GM10266 (cell line): ENCODE data around the gene RAD23B.
"Not testable (repeated sequence)": the region's sequence is repeated elsewhere in the genome, so short reads cannot be mapped to it uniquely, and the experiment has no call there.

Experiments used
- DNase-seq: peaks from one replicate; pipeline ENCODE4 v3.0.0; 2012; ENCODE audit errors: extremely low spot score
- TF ChIP-seq, protein P1 (sequence below): IDR thresholded peaks from 2 replicates; pipeline ENCODE4 v1.5.1; 2012; ENCODE audit warnings: mild to moderate bottlenecking, low read depth; ENCODE audit not compliant: control insufficient read depth, insufficient read depth; ENCODE audit errors: missing control alignments

The RAD23B gene

DNA sequence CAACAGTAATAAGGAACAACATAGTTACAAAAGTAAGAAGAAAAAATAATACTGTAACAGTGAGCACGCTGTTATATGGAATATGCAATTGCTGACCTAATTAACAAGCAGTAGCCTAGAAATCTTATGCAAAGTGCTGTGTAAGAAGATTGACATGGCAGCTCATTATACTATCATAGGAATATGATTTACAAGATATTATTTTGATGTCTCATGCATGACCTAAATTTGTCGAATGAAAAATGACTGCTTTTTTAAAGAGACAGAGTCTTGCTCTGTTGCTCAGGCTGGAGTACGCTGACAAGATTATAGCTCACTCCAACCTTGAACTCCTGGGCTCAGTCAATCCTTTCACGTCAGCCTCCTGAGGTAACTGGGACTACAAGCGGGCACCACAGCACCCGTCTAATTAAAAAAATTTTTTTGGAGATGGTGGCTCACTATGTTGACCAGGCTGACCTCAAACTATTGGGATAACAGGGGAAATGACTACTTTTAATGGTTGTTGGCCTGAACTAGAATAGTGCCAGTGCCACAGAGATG is 10.5 kb downstream of the RAD23B start:
- DNase-seq, result no peak
- TF ChIP-seq, protein P1, sequence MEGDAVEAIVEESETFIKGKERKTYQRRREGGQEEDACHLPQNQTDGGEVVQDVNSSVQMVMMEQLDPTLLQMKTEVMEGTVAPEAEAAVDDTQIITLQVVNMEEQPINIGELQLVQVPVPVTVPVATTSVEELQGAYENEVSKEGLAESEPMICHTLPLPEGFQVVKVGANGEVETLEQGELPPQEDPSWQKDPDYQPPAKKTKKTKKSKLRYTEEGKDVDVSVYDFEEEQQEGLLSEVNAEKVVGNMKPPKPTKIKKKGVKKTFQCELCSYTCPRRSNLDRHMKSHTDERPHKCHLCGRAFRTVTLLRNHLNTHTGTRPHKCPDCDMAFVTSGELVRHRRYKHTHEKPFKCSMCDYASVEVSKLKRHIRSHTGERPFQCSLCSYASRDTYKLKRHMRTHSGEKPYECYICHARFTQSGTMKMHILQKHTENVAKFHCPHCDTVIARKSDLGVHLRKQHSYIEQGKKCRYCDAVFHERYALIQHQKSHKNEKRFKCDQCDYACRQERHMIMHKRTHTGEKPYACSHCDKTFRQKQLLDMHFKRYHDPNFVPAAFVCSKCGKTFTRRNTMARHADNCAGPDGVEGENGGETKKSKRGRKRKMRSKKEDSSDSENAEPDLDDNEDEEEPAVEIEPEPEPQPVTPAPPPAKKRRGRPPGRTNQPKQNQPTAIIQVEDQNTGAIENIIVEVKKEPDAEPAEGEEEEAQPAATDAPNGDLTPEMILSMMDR, result no peak

DNA sequence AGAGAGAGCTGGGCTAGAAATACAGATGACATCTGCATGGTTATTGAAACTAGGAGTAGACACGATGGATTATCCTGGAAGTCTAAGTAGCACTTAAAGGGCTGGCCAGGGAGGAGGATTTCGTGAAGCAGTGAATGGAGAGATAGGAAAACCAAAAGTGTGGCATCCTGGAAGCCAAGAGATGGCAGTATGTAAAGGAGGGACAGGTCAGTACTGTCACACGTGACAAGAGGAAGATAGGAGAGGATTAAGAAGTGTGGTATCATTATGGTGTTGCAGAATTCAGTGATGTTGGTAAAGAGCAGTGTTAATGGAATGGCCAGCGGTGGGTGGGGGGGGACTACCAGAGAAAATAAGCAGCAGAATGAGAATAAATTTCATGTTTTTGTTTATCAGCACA is 11.7 kb downstream of the RAD23B start:
- no peak for DNase-seq
- TF ChIP-seq, protein P1, result no peak

DNA sequence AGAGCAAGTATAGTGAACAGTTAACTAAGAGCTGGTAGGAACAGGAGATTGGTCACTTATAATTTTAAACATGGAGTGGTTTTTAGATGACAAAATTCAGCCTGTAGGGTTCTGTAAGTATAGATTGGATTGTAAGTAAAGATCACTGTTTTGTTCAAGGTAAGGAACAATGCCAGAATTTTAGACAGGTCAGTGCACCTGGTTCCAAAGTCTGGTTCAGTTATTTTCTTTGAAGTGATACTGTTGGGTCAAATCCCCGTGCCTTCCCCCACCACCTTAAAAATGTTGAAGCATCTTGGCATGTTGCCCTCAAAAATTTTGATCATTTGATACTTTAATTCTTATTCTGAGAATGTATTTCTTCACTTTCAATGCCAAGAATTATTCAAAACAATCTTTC is 12.9 kb downstream of the RAD23B start:
- DNase-seq, result no peak
- TF ChIP-seq, protein P1, result no peak

DNA sequence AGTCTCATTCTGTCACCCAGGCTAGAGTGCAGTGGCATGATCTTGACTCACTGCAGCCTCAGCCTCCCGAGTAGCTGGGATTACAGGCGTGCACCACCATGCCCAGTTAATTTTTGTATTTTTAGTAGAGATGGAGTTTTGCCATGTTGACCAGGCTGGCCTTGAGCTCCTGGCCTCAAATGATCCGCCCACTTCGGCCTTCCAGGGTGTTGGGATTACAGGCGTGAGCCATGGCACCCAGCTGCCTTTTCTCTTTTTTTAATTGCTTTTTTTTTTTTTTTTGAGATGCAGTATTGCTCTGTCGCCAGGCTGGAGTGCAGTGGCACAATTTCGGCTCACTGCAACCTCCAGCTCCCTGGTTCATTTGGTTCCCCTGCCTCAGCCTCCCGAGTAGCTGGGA is 13.5 kb downstream of the RAD23B start:
- DNase-seq, result not testable (repeated sequence)

DNA sequence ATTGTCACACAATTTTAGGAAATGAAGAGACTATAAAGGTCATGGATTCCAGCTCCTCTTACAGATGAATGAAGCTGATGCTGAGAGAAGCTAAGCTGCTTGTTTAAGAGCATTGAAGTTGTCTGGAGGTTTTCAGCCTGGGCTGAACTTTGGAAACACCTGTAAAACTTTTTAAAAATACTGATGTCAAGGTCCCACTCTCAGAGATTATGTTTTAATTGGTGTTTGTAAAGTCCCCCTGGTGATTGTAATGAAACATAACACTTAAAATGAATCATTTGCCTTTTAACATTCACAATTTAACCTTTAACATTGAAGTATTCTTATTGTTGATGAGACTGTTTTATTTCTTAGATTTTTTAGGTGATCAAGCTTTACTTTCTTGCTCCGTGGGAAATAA is 16.4 kb downstream of the RAD23B start:
- TF ChIP-seq, protein P1, result no peak
- no peak for DNase-seq

DNA sequence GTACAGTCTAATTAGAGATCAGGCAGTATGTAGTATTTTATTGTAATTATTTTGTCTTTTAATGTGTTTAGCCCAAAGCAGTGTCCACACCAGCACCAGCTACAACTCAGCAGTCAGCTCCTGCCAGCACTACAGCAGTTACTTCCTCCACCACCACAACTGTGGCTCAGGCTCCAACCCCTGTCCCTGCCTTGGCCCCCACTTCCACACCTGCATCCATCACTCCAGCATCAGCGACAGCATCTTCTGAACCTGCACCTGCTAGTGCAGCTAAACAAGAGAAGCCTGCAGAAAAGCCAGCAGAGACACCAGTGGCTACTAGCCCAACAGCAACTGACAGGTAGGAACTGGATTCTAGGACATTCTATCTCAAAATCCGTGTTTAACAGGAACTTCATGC is 23.2 kb downstream of the RAD23B start:
- DNase-seq, result no peak
- TF ChIP-seq, protein P1, result no peak

DNA sequence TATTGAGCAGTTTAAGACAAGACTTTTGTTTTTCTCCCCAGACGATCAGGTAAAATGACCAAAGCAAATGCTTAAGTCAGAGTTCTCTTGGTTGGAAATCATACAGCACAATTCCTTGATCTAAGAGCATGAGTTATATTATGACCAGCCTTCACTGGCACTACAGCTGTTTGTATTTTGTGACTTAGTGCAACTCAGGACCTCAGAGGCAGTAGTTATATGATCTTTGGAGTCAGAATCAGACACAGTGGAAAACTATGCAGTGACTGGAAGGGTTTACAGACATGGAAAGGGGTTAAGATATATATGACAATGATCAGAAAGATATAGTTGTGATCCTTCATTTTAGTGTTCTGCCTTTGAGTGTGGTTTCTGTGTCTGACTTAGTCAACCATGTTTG is 24.3 kb downstream of the RAD23B start:
- DNase-seq, result no peak
- TF ChIP-seq, protein P1, result no peak

DNA sequence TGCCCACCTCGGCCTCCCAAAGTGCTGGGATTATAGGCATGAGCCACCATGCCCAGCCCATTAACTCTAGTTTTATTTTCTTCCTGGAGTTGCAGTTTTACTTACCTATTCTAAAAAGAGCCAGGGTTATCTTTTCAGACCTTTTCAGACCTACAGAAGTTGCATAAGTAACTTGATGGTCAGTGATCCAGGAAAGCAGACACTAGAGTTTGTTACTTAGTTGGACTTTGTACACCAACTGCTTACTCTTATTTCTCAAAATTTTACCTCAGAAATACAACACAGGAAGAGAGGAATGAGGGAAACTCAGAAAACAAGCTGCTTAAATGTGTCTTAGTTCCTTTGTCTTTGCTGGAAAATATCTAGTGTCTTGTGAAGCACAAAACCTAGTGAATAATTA is 25.4 kb downstream of the RAD23B start:
- no peak for DNase-seq
- TF ChIP-seq, protein P1, result no peak
